ENCODE measurements around the gene LAIR1.
A peak's percentile ranks its signal among the peaks of the same experiment; 100 is the strongest.
"Not testable (repeated sequence)": the region's sequence is repeated elsewhere in the genome, so short reads cannot be mapped to it uniquely, and the experiment has no call there.

The LAIR1 gene, protein sequence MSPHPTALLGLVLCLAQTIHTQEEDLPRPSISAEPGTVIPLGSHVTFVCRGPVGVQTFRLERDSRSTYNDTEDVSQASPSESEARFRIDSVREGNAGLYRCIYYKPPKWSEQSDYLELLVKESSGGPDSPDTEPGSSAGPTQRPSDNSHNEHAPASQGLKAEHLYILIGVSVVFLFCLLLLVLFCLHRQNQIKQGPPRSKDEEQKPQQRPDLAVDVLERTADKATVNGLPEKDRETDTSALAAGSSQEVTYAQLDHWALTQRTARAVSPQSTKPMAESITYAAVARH

DNA sequence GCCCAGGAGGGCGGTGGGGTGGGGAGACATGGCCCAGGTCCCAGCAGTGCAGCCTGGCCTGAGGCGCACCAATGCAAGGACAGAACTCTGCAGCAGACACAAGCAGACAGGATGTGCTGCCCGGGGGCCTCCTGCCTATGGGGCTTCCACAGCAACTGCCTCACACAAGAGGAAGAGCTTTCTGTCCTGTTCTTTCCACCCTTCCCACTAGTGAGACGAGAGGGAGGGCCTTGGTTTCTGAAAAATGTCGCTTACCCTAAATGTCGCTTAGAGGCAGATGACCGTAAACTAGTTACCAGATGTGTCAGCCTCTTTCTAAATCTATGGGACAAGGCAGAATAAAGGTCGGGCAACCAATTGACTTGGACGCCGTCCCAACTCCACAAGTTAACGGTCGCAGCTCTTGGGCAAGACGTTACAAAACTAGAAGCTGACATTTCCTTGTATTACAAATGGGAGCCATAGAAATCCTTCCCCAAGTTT is at the start of gene LAIR1:
LAIR1 (minus strand) TSS at position 157 of the 483 bp plus-strand sequence; CDS start at position 30, 127 bp downstream.
- DNase-seq, result no peak

DNA sequence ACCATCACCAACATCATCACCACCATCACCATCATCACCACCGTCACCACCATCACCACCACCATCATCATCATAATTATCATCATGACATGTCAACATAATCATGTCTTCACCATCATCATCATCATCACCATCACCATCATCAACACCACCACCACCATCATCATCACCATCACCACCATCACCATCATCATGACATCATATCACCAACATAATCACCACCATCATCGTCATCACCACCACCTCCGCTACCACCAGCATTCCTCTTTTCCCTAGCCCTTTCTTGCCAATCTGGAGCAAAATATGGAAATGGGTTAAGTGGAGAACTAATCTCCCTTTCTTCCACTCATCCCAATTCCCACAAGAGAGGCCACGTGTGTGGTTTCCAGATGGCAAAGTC is 49.4 kb upstream of the LAIR1 start:
- no peak for DNase-seq

DNA sequence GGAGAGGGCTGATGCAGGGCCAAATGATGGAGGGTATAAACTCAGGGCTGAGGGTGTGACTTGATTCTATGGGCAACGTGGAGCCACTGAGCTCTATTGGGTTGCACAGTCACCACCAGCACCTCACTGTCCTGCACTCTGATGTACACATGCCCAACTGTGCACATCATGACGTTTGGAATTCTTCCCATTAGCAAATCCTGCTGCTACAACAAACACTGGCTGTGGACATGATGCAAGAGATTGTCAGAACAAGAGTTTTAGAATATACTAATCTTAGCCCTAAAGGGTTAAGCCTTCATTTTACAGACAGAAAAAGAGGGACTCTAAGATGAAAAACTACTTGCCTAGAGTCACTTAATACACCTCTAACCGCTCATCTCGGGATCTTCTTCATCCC is 48.1 kb upstream of the LAIR1 start:
- no peak for DNase-seq

DNA sequence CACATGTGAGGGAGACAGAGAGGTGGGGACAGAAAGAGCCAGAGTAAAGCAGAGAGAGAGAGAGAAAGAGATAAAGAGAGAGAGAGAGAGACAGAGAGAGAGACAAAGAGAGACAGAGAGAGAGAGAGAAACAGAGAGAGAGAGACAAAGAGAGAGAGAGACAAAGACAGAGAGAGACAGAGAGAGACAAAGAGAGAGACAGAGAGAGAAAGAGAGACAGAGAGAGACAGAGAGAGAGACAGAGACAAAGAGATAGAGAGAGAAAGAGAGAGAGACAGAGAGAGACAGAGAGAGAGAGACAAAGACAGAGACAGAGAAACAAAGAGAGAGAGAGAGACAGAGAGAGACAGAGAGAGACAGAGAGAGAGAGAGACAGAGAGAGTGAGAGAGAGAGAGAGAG is 46.3 kb upstream of the LAIR1 start:
- no peak for DNase-seq

DNA sequence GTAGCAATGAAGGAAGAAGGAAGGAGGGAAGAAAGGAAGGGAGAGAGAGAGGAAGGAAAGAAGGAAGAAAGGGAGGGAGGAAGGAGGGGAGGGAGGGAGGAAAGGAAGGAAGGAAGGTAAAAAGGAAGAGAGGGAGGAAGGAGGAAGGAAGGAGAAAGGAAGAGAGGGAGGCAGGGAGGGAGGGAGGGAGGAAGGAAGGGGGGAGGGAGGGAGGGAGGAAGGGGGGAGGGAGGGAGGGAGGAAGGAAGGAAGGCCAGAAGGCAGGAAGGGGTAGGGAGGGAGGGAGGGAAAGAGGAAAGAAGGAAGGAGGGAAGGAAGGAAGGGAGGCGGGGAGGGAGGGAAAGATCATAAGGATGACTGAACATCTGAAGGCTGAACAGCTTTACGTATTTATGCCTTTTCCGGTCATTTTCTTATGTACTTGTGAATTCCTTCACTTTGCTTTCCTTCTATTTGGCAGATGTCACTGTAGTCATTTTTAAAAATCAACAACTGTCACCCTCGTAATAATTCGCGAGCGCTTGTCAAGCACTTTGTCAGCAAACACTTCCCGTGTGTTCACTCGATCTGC is 43.8 kb upstream of the LAIR1 start:
- no peak for DNase-seq

DNA sequence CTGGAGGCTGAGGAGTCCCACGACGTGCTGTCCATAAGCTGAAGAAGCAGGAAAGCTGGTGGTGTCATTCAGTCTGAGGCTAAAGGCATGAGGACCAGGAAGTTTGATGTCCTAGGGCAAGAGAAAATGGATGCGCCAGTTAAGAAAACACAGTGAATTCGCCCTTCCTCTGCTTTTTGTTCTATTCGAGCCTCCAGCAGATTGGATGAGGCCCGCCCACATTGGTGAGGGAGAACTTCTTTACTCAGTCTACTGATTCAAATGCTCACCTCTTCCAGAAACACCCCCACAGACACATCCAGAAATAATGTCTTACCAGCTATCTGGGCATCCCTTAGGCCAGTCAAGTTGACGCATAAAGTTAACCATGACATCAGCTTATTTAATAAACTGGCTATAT is 43.0 kb upstream of the LAIR1 start:
- DNase-seq, result no peak

DNA sequence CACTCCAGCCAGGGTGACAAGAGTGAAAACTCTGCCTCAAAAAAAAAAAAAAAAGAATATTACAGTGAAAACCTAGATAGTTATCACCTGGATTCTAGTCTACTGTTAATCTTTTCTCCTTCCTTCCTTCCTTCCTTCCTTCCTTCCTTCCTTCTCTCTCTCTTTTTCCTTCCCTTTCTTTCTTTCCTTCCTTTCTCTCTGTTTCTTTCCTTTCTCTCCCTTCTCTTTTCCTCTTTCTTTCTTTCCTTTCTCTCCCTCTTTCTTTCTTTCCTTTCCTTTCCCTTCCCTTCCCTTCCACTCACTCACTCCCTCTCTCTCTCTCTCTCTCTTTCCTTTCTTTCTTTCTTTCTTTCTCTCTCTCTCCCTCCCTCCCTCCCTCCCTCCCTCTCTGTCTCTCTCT is 40.9 kb upstream of the LAIR1 start:
- no peak for DNase-seq

DNA sequence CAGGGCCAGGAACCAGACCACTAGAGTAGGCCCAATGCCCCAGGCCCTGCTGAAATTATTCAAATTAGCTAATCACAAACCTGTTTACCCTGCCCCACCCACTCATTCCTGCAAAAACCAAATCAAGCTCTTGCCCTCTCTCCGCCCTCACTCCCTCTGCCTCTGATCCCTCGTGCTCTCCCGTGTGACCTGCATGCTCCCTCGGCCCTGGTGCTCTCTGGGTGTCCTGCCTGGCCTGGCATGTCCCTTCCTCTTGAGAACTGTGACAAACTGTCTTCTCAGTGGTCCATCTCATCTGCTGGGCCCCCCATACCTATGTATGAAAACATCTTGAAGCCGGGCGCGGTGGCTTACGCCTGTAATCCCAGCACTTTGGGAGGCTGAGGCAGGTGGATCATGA is 38.3 kb upstream of the LAIR1 start:
- DNase-seq, result no peak

DNA sequence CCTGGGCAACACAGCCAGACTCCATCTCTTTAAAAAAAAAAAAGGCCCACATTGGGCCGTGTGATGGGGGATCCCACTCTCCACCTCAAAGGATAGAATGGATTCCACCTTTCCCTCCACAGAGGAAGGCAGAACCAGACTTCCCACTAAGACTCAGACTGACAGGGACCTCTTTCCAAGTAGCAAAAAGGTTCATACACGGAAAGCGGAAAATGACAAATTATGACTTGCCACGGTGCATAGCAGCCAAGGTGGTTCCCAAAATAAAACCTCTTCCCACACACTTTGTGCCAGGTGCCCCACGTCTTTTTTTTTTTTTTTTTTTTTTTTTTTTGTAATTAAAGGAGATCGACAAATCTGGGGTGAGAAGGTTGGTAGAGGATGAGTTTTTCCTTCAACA is 36.2 kb upstream of the LAIR1 start:
- no peak for DNase-seq

DNA sequence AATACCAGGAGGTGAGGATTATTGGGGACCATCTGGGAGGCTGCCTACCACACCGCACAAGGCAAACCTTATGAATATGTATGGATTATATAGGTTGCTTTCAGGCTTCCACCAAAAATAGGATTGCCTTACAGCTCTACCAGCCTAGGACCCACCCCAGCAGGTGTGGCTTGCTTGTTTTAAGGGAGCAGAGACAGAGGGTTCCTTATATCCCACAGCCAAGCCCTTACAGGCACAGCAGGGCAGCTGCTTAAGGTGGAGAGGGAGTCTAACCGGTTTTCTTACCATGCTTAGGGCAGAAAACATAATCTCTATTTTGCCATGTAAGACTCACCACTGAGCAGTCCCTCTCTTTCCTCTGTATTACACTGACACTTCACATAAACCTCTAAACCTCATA is 34.5 kb upstream of the LAIR1 start:
- DNase-seq, result no peak

DNA sequence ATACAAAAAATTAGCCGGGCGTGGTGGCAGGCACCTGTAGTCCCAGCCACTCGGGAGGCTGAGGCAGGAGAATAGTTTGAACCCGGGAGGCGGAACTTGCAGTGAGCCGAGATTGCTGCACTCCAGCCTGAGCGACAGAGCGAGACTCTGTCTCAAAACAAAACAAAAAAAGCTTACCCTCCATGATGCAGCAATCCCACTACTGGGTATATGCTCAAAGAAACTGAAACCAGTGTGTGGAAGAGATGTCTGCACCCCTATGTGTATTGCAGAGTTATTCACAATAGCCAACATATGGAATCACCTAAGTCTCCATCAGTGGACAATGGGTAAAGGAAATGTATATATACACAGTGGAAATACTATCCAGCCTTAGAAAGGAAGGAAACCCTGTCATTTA is 31.0 kb upstream of the LAIR1 start:
- no peak for DNase-seq

DNA sequence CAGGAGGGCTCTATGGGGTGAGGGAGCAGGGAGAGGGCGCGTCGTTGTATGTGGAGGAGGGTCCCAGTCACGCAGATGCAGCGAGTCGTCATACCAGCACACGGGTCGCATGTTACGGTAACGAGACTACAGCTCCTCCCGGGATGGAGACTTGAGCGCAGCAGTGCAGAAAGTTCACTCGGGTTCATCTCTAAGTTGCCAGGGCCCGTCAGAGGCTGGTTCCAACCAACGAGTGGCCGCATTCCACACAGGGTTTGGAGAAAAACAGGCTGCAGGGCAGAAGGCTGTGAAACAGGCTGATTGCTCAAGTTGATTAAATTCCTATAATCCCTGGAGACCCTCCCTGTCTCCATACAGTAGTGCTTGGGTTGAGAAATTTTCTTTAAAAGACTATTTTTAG is 28.6 kb upstream of the LAIR1 start:
- no peak for DNase-seq

DNA sequence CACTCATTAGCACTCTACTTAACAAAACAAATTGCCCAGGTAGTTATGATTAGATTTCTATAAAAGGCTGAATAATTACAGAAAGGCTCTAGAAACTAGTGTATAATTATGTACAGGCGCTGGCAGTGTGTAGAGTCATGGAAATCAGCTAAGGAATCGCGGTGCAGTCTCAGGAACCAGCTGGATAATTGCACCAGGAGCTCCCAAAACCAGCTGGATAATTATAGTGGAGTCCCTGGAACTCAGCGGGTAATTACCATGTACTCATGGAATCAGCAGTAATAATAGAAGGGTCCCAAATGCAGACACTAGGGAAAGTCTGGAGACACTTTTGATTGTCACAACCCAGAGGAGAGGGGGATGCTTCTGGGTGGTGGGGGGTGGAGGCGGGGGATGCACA is 27.4 kb upstream of the LAIR1 start:
- no peak for DNase-seq

DNA sequence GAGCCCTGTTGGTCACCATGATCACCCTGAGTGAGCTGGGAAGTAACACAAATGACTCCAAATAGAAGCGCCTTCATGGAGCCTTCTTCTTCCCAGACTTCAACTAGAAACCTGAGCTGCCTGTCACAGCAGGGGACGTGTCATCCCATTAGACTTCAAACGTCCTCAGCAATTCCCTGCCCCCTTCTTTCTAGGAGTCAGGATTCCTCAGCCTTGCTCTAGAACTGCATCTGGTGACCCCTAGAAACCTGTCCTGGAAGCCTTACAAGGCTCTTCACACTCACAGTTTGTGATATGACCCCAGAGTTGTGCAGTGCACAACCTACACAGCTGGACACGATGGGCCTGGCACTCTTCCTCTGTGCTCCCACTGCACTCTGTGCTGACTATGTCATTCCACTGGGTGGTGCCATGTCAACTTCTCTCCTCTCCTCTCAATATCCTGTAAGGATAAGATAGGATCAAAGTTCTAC is 26.9 kb upstream of the LAIR1 start:
- no peak for DNase-seq

DNA sequence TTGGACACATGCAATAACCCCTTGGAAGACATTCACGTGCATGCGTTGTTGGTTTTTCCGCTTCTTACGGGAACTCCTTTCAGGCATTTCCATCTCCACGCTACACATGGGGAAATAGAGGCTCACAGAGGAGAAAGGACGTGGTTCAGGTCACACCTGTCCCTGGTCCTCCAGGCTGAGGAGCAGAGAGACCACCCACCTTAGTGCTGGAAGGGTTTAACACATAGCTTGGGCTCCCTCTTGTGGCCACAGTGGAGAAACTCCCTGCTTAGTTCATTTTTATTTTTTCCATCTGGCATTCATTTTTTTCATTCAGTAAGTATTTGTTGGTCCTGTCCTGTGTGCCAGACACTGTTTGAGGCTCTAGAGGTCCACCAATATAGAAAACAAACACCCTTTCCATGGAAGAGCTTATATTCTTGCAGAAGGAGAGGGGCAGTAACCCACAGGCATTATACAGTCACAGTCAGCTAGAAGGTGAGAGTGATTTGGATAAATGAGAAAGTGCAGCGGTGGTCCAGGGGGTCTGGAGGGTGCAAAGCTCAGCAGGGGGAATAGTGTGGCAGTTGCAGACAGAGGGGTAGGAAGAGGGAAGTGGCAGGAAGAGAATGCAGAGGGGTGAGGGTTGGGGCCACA is 26.3 kb upstream of the LAIR1 start:
- DNase-seq, result peak; percentile 52

DNA sequence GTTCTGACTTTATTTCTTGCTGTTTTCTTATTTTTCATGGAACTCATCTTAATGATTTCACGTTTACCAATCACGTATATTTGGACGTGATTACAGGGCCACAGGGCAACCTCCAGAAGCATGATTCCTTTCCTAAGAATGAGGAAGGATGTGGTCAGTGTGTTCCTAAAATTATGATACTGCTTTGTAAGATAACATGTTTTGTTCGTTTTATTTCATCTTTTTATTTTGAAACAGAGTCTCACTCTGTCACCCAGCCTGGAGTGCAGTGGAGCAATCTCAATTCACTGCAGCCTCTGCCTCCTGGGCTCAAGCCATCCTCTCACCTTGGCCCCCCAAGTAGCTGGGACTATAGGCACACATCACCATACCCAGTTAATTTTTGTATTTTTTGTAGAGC is 24.8 kb upstream of the LAIR1 start:
- DNase-seq, result no peak

DNA sequence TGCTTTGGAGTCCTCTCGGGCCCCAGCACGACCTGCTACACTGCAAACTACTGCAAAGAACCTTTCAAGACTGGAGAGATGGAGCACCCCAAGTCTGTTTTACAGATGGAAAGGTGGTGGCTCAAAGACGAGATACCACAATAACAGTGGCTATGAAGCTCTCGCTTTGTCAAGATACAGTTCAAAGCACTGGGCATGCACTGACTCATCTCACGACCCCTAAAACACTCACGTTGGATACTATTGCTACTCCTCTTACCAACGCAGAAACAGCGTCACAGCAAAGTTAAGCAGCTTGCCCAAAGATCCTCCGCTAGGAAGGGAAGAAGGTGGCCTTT is 24.0 kb upstream of the LAIR1 start:
- DNase-seq, result no peak

DNA sequence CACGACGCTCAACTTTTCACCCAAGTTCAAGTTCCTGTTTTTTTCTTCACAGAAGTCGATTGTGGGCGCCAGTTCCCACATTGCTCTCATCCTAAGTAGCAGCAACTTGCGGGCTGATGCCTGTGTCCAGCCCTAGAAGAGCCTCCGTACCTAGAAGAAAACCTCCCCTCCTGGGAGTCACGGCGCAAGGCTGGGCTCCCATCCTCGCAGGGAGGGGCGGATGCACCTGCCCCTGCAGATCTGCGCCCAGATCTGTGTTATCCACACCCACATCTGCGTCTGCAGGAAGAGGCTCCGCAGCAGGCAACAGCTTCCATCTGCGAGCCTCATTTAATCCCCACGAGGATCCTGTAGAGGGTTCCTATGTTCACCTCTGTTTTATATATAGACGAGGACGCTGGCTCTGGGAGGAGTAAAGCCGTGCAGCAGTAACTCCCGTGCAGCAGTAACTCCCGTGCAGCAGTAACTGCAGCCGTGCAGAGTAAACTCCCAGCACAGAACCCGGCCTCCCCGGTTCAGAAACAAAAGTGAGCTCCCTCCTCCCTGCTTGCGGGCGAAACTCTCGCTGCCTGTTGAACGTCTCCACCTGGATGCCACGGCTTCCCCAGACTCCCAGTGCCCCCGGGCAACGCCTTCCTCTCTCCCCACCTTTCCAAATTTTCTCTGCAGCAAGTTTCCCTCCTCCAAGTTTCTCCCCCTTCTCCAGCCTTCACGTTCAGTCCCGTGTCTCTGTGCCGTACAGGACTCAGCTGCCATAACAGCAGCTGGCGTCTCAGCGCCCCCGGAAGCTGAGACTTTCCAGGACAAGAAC is 23.5 kb upstream of the LAIR1 start:
- DNase-seq, result no peak

DNA sequence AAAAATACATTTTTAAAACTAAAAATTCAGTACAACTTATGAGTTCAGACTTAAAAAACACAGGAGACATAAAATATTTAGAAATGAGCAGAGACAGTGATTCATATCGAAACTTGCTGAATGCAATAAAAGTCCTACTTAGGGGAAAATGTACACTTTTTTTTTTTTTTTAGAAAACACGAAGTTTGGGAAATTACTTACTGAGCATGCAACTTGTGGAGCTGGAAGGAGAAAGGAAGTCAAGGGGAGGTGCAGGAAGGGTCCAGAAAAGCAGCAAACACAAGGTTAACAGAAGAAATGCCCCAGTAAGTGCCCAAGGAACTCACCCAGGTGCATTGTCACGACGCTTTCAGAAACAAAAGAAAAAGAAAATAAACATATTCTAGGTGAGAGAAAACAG is 18.6 kb upstream of the LAIR1 start:
- DNase-seq, result no peak

DNA sequence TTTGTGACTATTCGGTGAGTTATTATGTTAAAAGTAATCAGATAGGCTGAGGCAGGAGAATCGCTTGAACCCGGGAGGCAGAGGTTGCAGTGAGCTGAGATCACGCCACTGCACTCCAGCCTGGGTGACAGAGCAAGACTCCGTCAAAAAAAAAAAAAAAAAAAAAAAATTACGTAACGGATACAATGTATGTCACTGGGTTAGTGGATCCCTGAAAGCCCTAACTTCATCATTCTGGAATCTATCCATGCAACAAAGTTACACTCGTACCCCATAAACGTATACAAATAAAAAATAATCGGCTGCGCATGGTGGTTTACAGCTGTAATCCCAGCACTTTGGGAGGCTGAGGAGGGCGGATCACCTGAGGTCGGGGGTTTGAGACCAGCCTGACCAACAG is 17.3 kb upstream of the LAIR1 start:
- not testable (repeated sequence) for DNase-seq

DNA sequence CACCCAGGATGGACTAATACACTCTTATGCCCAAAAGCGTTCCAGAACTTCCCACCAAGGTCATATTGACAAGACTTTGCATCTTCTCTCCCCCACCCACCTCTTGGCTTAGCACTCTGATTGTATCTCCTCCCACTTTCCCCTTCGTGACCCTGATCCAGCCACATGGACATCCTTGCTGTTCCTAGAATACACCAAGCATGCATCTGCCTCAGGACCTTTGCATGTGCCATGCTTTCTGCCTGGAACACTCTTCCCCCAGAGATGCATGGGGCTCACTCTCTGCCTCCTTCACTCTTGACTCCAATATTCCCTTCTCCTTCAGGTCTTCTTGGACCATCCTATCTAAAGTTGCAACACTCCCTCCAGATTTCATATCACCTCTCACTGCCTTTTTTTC is 16.2 kb upstream of the LAIR1 start:
- no peak for DNase-seq

DNA sequence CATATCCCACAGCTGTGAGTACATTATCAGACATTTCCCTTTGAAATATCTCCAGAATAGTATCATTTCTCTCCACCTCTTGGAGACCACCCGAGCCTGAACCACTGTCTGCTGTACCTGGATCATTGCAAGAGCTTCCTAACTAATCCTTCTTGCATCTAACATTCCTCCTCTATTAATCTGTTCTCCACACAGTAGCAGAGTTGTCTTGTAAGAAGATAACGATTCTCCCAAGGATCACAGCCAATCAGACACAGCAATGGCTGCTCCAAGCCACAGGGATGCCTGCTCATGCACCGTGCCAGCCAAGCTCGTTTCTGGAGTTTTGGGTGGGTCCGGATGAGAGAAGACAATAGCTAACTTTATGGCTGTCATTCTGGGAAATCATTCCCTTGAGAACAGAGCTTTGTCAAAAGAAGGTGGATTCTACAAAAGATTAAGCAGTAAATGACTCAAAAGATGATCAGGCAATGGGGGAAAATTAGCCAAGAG is 14.5 kb upstream of the LAIR1 start:
- no peak for DNase-seq

DNA sequence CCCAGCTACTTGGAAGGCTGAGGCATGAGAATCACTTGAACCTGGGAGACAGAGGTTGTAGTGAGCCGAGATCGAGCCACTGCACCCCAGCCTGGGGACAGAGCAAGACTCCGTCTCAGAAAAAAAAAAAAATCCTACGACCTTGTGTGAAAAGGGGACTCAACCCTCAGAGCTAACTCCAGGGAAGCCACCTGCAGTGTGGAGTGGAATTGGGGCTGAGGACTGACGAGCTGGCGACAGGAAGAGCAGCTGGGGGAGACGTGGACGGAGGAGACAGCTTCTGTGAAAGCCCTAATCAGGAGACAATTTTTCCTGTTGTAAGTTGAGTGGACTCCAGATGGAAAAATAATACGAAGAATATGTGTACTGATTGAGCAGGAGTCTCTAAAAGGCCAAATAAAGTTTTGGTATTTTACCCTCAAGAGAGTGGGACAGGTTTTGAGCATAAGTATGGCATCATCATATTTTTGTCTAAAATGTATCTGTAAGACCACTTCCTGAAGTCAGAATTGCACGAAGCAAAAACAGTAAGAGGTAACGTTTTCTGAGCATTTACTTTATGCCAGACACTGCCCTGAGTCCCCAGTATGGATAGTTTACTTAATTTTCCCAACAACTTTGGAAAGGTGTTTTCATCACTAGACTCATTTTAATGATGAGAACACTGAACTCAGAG is 12.0 kb upstream of the LAIR1 start:
- no peak for DNase-seq
